GM18508 (cell line): ENCODE data around the gene MAP2K5.
A peak's percentile ranks its signal among the peaks of the same experiment; 100 is the strongest.

Experiments
- ATAC-seq: cut with Tn5 transposase; IDR thresholded peaks from one replicate; pipeline ENCODE4 v1.9.1; 2021; ENCODE audit warnings: moderate number of reproducible peaks; ENCODE audit not compliant: insufficient read depth, unreplicated experiment

MAP2K5 gene

DNA sequence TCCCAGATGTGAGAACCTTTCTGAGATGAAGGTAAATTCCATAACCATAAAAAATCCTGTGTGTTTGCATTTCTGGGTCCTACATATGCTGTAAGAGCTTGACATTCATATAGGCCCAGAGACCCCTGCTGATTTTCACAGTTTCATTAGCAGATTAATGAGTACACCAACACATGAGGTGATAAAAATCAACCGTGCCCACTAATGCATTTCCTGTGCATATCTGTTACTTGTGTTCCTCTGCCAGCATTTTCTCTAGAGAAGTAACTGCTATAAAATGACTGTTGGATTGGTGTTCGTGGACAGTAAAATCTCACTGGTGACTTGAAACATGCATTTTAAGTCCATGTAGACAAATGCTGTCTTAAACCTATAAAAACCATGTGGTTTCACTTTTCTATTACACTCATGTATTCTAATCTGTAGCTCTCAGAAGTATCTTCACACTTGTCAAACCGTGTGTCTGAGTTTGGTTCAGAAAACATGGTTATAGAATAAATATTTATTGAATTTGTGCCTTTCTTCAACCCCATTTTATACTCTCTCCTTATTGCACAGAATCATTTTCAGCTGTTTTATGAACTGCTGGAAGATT lies 14.6 kb downstream of the MAP2K5 start:
- ATAC-seq: no peak

DNA sequence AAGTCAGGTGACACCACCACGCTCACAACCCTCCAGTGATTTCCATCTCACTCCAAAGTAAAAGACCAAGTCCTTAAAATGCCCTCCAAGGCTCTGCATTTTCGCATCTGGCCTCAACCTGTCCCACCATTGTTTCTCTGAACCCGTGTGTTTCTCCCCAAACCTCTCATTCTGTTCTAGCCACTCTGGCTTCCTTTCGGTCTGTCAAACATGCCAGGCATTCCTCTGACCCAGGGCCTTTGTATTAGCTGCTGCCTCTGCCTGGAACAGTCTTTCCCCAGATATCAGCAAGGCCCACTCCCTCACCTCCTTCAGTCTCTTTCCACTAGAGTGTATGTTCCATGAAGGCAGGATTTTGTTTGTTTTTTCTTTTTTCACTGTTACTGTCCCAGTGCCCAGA lies 16.0 kb downstream of the MAP2K5 start:
- ATAC-seq: no peak

DNA sequence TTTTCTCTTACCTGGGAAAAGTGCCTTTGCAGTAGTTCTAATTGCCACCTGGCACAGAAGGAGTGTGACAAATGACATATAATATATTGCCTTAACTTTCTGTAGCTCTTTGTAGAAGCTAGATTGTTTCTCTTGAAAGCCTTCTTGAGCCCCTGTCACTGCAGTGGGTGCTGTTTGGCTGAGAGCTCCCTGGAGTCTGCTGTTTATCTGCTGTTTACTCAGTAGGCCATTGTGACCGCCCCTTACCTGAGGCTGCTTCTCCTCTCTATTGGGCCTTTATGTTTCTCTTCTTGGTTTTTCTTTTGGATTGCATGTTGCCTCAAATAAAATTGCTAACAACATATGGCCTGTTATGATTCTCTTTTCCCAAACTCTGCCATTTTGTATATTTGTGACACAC lies 16.7 kb downstream of the MAP2K5 start:
- no peak for ATAC-seq

DNA sequence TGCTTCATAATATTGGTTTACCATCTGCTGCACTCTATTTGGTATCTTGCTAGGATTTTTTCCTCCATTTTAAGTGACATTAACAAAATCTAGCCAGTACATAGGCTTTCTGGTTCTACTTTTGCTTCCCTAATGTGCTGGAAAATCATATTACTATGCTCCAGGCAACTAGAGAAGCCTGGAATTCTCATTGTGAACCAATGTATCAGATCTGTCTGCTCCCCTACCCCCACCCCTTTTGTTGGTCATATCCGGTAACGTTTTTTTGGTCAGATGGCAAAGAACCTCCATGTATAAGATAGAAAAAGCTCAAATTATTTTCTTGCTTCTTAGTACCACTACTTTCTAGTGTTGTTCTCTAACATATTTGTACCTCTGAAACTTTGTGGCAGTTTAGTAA lies 17.1 kb downstream of the MAP2K5 start:
- no peak for ATAC-seq

DNA sequence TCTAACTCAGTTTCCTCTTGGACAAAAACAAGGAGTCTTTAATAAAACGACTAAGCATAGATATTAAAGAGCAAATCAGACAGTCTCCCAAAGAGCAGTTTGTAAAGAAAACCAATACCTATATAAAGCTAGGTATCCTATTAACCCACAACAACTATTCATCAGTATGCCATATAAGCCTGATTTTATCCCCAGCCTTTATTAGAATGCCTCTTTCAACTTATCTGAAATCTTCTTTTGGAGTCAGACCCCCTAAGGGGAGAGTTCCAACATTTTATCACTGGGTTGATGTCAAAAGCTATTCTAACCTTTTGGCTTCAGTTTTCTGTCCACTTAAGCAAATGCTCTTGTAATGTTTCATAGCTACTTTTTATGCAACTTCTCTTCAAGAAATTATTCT lies 17.8 kb downstream of the MAP2K5 start:
- ATAC-seq: no peak

DNA sequence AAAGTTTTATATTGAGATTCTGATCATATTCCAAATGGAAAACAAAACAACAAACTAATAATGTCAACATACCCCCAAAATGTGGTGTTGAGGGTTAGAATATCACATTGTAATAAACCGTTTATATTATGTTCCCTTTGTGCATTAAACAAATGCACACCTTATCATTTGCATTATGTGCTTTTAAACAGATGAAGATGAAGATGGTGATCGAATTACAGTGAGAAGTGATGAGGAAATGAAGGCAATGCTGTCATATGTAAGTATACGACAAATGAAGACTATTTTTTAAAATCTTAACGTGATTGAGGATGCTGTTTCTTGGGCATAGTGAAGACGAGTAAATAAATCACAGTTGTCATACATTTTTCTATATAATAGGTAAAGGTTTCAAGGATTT lies 20.6 kb downstream of the MAP2K5 start:
- ATAC-seq: no peak

DNA sequence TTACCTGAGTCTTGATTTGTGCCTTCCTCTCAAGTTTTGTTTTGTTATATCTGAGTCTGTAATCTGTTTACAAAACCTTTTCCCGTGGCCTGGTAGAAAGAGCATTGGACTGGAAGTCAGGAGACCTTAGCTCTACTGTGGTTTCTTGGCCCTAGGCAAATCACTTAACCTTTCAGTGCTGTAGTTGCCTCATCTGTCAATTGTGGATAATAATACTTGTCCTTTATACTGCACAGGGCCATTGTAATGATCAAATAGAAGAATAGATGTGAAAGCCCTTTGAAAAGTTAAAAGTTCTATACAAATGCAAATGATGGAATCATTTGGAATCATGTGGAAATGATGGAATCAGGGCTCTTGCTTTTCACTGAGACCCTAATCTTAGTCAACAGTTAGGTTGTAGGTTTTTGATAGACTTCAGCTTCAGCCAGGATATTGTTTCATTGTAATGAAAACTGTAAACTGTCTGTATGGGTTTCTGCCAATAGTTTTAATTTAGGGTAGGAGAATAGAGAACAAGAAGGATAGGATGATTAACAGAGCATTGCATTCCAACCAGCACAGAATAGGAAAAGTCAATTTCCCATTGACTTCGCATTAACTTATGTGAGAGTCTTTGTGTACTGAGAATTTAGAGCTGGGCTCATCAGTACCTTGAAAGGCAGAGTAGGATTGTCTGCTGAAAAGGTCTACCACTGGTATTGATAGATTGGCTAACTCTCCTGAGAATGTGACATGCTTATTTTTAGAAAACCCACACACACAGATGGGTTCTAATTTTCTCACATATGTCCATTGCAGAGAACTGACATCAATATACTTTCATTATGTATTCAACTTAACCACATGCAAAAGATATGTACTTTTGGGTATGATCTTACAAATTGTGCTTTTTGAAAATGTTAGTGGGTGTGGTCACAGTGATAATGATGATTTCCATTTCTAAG lies 21.8 kb downstream of the MAP2K5 start:
- ATAC-seq: peak; percentile 65

DNA sequence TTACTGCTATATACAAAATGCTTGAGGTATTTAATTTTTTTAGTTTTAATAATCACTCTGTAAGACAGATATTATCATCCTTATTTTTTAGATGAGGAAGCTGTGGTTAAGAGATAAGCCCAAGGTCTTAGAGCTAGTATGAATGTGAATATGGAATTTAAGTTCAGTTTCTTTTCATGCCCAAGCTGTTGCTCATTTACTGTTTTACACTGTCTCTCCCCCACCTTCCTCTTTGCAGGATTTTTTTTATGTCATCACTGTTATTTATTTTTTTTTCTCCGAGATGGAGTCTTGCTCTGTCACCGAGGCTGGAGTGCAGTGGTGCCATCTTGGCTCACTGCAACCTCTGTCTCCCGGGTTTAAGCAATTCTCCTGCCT lies 22.5 kb downstream of the MAP2K5 start:
- peak; percentile 27 for ATAC-seq

DNA sequence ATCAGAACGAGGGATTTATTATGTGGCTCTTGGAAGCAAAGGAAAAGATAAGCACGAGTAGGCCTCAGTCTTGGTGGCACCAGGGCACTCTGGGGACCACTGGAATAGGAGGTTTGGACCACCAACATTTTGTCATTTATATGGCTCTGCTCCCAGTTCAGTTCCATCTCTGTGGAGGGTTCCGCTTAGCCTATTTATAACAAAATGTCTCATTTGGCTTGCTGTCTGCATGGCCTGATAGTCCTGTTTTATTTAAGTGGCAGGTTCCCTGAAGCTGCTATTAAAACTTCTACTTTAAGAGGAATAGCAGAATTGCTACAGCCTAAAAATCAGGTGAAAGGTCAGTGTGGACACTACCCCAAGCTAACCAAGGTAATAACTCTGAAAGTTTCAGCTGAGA lies 27.2 kb downstream of the MAP2K5 start:
- ATAC-seq: no peak

DNA sequence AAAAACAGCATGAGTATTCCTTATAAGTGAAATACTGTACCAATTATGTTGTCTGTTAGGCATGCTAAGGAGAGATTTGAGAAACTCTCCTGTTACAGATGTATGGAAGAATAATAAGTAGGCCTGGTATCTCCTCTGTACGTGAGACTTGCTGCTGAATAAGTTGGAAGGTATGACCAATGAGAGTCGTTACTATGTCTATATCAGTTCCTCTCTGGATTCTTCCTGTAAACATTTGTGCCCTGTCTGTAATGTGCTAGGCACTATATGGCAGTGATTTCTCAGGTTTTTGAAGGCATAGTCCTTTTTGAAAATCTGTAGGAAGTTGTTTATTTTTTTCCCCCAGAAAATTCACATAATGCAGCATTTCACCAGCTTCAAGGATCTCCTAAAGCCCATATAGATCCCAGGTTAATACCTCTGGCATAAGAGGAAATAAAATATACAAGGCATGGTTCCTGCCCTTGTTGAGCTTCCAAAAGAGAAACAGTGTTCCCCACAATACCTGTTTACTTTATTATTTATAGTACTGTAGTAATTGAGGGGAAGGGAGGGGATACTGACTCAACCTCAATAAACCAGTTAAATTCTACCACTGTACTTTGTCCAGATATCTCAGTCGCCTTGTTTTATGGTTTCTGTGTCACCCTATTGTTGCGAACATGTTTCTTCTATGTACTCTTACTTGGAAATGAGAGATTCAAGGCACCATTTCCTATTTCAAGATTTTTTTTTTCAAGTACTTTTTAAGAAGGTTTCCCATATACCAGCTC lies 28.6 kb downstream of the MAP2K5 start:
- ATAC-seq: no peak

DNA sequence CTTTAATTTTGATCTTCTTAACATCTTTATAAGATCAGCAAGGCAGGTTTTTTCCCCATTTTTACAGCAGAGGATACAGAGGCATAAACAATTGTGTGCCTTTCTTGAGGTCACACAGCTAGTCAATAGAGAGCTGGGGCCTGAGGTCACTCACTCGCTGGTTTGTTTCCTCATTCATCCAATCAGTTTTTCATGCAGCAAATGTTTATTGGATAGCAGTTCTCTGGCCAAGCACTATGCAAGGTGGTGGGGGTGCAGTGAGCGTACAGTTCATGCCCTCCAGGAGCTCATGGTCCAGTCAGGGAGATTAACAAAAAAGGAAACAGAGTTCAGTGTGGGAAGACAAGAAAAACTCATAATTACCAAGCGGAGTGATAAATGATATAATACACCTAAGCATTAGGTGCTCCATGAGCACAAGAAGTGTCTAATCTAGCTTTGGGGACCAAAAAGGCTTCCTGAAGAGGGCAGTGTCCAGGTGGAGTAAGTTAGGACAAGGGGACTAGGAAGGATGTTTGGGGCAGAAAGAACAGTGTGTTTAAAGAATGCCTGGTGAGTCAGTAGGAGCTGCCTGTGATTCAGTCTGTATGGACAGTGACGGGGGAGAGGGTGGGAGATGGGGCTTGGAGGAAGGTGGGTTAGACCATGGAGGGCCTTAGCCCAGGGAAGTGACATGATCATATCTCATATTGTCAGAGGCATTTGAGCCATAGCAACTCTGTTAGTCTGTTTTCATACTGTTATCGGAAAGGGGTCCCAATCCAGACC lies 29.3 kb downstream of the MAP2K5 start:
- ATAC-seq: no peak

DNA sequence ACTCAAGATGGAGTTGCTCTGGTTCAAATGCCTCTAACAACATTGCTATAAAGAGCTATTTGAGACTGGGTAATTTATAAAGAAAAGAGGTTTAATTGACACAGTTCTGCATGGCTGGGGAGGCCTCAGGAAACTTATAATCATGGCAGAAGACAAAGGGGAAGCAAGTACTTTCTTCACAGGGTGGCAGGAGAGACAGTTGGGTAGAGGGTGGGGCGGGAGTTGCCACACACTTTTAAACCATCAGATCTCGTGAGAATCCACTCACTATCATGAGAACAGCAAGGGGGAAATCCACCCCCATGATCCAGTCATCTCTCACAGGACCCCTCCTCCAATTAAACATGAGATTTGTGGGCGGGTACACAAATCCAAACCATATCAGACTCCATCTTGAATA lies 30.7 kb downstream of the MAP2K5 start:
- no peak for ATAC-seq

DNA sequence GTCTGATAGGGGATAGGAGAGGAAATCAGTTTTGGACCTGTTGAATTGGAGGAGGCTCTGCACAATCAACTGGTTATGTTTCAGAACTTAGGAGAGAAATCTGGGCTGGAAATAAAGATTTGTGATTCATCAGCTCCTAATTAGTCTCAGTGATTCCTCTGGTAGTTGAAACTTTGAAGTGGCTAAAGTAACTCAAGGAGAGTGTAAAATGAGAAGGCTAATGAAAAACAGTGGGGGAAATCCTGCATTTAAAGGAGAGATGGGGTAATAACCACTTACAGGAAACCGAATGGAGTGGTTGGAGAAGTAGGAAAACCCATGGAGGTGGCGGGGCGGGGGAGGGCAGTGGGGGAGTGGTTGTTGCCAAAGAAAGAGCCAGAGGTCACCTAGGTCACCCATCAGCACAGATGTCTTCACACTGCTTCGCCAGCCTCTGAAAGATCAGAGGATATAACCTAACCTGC lies 32.6 kb downstream of the MAP2K5 start:
- ATAC-seq: no peak

DNA sequence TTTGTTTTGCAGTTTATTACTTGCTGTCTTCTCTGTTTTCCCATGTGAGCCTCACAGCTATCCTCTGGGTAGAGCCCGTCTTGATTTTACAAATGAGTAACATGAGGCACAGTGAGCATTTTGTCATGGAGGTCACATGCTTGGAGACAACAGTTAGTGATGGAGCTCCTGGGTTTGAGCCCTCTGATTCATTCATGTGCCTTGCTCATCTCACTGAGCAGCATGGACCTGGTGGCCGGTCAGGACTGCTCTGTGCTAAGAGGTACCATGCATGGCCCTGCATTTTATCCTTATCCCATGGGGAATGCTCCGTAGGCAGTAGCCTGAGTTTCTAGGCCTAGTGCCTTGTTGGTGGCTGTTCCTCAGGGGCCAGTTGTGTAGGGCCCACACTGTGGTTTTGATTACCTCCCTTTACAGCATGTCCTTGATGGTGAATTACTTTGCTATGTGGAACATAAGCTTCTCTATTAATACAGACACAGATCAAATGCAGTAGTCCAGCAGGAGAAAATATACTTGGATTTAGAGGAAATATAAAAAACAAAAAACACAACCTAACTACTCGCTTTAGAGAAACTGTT lies 35.6 kb downstream of the MAP2K5 start:
- ATAC-seq: no peak

DNA sequence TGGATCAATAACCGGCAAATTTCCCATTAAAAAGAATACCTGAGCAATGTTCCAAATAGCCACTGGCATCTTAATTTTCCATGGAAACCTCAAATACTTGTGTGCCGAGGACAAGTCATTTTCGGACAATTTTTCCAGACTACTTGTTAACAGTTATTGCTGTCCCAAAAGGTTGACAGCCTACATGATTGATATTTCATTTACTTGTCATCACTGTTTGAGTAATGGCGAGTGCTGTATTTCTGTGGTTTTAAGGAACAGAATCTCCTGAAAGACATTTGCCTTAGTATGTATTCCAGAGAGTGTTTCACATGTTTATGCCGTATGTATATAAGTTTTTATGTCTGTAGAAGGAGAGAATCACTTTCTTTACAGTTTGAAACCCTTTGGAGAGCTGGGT lies 36.7 kb downstream of the MAP2K5 start:
- no peak for ATAC-seq

DNA sequence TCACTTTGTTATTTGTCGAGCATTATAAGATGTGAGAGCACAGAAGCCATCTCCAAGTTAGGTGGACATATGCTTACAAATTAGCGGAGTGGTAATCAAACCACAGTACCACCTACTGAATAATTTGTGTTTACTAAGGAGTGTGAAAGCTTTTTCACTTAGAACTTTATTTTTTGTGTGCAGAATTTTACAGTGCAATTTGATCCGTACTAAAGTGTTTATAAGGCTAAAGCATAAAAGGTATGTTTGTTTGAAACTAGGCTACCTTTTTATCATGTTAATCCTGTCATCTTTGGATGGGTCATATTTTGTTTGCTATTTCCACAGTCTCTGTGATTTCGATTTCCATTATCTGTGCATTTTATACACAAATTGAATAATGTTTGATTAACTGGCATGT lies 37.5 kb downstream of the MAP2K5 start:
- no peak for ATAC-seq

DNA sequence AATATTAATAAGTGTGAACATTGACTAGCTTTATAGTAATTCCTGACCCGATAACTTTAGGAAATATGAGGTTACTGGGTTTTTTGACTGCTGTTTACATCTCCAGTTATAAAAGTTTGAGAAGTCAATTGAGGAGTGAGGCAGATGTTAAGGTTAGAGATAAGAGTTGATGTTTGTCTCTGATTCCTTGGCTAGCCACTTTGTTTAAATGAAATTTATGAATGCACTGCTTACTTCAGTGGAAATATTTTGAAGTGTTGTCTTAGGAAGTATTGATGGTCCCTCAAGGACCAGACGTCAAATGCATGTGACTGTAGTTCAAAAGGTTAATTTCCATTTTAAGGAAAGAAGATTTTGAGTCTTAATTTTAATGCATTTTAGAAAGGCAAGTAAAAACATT lies 41.7 kb downstream of the MAP2K5 start:
- ATAC-seq: no peak

DNA sequence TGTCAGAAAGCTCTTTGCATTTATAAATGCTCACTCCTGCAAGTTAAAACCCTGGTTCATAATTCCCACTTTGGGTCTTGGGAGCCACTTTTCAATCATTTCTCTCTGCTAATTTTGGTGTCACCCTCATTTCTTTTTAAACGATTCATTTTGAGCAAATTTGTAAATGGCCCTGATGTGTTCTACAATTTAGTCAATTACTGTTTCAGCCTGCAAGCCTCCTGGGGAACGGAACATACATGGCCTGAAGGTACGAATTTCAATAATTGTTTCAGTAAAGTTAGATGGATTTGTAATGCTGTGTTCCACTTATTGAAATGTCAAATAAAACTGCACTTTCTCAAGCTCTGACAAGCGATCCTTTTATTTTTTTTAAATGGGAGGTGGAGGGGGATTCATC lies 43.2 kb downstream of the MAP2K5 start:
- no peak for ATAC-seq

DNA sequence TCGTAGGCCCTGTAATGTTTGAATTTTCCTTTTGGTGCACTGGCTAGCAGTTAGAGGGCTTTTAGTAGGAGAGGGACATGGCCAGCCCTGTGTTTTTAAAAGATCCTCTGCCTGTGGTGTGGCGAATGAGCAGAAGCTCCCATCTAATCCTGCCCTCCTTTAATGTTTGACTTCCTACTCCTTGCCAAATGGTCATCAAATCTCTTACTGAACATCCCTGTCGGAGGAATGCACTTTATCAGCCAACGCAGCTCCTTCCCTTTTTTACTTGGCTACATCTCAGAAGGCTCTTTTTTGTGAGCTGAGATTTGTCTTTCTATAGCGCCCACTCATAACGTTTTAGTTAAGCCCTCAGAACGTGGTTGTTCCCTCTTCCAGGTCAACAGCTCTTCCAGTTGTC lies 44.8 kb downstream of the MAP2K5 start:
- no peak for ATAC-seq

DNA sequence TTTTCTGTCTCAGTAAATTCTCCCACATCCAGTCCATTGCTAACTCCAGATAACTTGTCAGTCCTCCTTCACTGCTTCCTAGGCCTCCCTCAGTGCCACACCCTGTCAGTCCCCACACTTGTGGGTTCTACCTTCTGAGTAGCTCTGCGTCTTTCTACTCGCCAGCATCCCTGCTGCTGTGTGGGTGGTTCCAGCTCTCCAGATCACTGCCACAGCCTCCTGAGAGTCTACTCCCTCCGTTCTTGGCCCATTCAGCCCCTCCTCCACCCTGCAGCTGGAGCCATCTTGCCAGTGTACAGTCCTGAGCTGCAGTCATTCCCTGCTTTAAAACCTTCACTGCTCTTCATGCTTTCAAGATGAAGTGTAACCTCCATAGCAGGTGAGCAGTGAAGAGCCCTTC lies 45.3 kb downstream of the MAP2K5 start:
- no peak for ATAC-seq
